Ovary (tissue), 9 donors: ENCODE results near the gene GARNL3. TPM values are rescaled to one million over a fixed set of nuclear protein-coding genes. Genes with fewer than 3 reads are reported as not detected.

Experiments
- DNase-seq, 5 donors: peaks; one replicate each; pipeline ENCODE4 v3.0.0-alpha.2; 2019 to 2020
- H3K27ac ChIP-seq, 2 donors: fragments of 200-600 bp; one replicate each; pipeline versions ENCODE4 v1.5.1 to v1.8.0; 2019 to 2022
- H3K27me3 ChIP-seq: fragments of 200-600 bp; one replicate; pipeline ENCODE4 v1.8.0; 2022
- H3K36me3 ChIP-seq: fragments of 200-600 bp; sonication (generic); one replicate; pipeline ENCODE4 v1.5.1; 2019
- H3K4me1 ChIP-seq: one replicate; pipeline ENCODE4 v1.8.1; 2013; ENCODE audit warnings: mild to moderate bottlenecking, moderate library complexity; ENCODE audit not compliant: insufficient read depth
- H3K4me3 ChIP-seq: fragments of 200-600 bp; sonication (generic); one replicate; pipeline ENCODE4 v1.5.1; 2017
- H3K9me3 ChIP-seq, 2 donors: fragments of 200-600 bp in 1 of 2; sonication (generic) in 1 of 2; one replicate each; pipeline versions ENCODE4 v1.5.1 to v1.8.1; 2013 to 2019; ENCODE audit warnings: mild to moderate bottlenecking in 1 of 2, moderate library complexity in 1 of 2
- CTCF ChIP-seq, 3 donors: fragments of 450-650 bp in 2 of 3; fragments of 200-600 bp in 1 of 3; IDR thresholded peaks; one replicate each; pipeline versions ENCODE4 v1.5.1 to v1.8.0; 2016 to 2022; ENCODE audit warnings: antibody characterized with exemption in 3 of 3, mild to moderate bottlenecking in 1 of 3
- EP300 ChIP-seq: sonication (generic); formaldehyde crosslinking; IDR thresholded peaks from one replicate; pipeline ENCODE4 v1.6.1; 2017; ENCODE audit warnings: antibody characterized with exemption
- POLR2A ChIP-seq: fragments of 450-650 bp; IDR thresholded peaks from one replicate; pipeline ENCODE4 v1.6.1; 2017; ENCODE audit warnings: antibody characterized with exemption, mild to moderate bottlenecking, moderate library complexity
- WGBS, 3 donors: extraction: QIAGEN DNeasy Blood & Tissue Kit in 1 of 3; methylation state at CpG; one replicate each; pipeline versions ENCODE4 v1.1.5 to v1.1.7; 2013 to 2017; 5-methylcytosine and 5-hydroxymethylcytosine counted together
- intact Hi-C, 4 donors: fragments of 100-400 bp; cut with DNase I; formaldehyde crosslinking; loops; one replicate each; pipeline versions ENCODE4 v1.11.0 to v1.15.1; 2022 to 2023
- polyA plus RNA-seq, 2 donors: library from polyadenylated mRNA; stranded (reverse); fragments of 200-250 nt in 1 of 2; fragments of 350-450 nt in 1 of 2; fragmentation: Illumina TruSeq in 1 of 2; extraction: RNeasy Lipid Tissue Mini Kit (QIAGEN cat#74804) in 1 of 2; gene quantifications; one replicate each; pipeline ENCODE4 v1.2.3, GENCODE V29; 2013 to 2014
- total RNA-seq, 7 donors: library from RNA; depleted of rRNA in 2 of 7; stranded (reverse); fragments of >200 nt in 2 of 7; fragmentation: NEBNext Ultra II Directional in 3 of 7; extraction: Animal tissue kit (Norgen Biotek cat#: 25700) in 3 of 7; gene quantifications; one replicate each; pipeline versions ENCODE4 v1.1.0 to v1.2.4, GENCODE V29; 2016 to 2023
- donor health status: DM: no; HTN: no; CAD: no; lungs with moderate emphysema.
- donor health status: DM: no; HTN: no; CAD: no.
- donor health status: Bipolar disorder and iron deficiency.
- donor health status: DM: yes; HTN: yes; CAD: no.
- donor health status: DM: no; HTN: no; CAD: no.
- donor health status: DM: yes; HTN: yes; CAD: no.

The GARNL3 gene
- total and polyA plus RNA-seq, 9 donors, result 8.9 to 30.7 (median 22.9) TPM

DNA sequence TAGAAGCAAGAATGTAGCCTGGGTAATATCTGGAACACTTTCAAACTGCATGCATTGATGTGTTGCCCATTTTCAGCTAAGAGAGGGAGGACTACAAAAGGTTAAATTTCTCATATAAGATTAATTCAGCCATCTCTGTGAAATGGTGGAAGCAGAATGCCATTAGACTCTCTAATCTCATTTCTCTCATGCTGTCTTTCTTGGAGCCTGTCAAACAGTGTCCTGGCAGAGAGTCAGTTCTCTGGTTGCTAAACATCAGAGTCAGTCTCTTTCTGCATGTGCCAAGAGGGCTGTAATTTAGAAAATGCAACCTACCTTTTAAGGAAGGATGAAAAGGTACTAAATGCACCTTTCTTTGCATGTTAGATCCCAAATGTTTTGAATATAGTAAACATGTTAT is 910 bp upstream of the GARNL3 start:
- no peaks in the 10 kb centered on the region for H3K9me3 ChIP-seq
- no peaks in the 10 kb centered on the region for H3K27me3 ChIP-seq
- no peak overlapping the region for H3K27ac ChIP-seq
- intact Hi-C loops, result no loop called here
- DNase-seq, result no peak
- H3K4me1 ChIP-seq, result no peaks in the 10 kb centered on the region
- no peaks in the 10 kb centered on the region for H3K36me3 ChIP-seq
- H3K4me3 ChIP-seq, result no peak overlapping the region
- TF ChIP-seq CTCF (IDR thresholded peaks at IDR 0.05), result no peak
- no peak for TF ChIP-seq POLR2A
- TF ChIP-seq EP300, result no peak

DNA sequence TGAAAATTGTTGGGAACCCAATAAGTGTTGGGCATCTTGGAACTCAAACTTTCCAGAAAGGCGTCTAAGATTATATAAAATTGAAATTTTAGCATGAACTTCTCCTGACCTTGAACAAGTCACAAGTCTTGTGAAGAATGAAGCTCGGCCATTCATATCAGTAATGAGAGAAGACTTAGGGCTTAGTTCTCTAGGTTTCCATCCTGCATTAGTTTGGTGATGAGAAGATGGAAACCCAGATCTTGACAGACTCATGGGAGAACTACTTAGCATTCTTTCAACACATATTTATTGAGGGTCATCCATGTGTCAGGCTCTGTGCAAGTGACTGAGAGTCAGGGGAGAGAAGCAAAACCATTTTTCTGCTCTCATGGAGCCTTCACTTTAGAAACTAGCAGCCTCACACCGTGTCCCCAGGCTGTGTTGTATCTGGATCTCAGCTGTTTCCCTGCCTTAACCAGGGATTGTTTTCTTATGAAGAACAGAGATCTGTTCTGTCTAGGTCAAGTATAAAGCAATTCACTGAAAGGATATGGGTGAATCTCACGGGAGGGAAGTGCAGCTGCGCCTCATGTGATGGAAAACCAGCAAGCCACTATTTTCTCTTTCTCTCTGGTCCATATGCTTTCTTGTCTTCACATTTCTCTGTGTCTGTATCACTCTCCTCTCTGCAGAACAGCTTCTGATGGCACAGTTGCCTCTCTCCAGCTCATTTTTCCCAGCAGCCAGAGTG is 3.4 kb downstream of the GARNL3 start:
- 57 to 68% (median 67%) methylated on average over 5 of the region's 5 CpGs for WGBS, 3 donors

GRCh38 chr9:127269449-127269848 is 4.9 kb downstream of the GARNL3 start:
- Histone ChIP-seq H3K4me1 (no peaks in the 10 kb centered on the region), H3K9me3 (no peaks in the 10 kb centered on the region), H3K36me3 (no peaks in the 10 kb centered on the region), H3K27ac (no peak overlapping the region), H3K4me3 (no peak overlapping the region), H3K27me3 (no peaks in the 10 kb centered on the region)
- TF ChIP-seq EP300 (no peak), CTCF (IDR thresholded peaks at IDR 0.05) (no peak), POLR2A (no peak)
- 80 to 95% (median 94%) methylated on average over 1 of the region's 1 CpG for WGBS, 3 donors
- intact Hi-C loops, result no loop called here
- DNase-seq, result no peak

More for the DNA sequence above, 3.4 kb downstream of the GARNL3 start:
- Histone ChIP-seq H3K9me3 (no peaks in the 10 kb centered on the region), H3K27ac (no peak overlapping the region), H3K27me3 (no peaks in the 10 kb centered on the region), H3K36me3 (no peaks in the 10 kb centered on the region), H3K4me1 (no peaks in the 10 kb centered on the region), H3K4me3 (no peak overlapping the region)
- DNase-seq, result no peak
- intact Hi-C loops, result no loop called here
- no peak for TF ChIP-seq EP300
- TF ChIP-seq POLR2A, result no peak
- no peak for TF ChIP-seq CTCF (IDR thresholded peaks at IDR 0.05)

GRCh38 chr9:127273326-127273725 is 8.8 kb downstream of the GARNL3 start:
- H3K27ac ChIP-seq, result no peak overlapping the region
- intact Hi-C loops, result no loop called here
- H3K4me1 ChIP-seq, result no peaks in the 10 kb centered on the region
- TF ChIP-seq POLR2A (no peak), CTCF (IDR thresholded peaks at IDR 0.05) (no peak), EP300 (no peak)
- H3K36me3 ChIP-seq, result no peaks in the 10 kb centered on the region
- H3K27me3 ChIP-seq, result no peaks in the 10 kb centered on the region
- H3K9me3 ChIP-seq, result no peaks in the 10 kb centered on the region
- H3K4me3 ChIP-seq, result no peak overlapping the region
- DNase-seq, result no peak
- WGBS, 3 donors, result 80 to 87% (median 82%) methylated on average over 3 of the region's 3 CpGs
